K562 (cell line): ENCODE results near the gene LHB. TPM values are rescaled to one million over a fixed set of nuclear protein-coding genes. Genes with fewer than 3 reads are reported as not detected.

Experiments
- CAMTA2 ChIP-seq: fragments of 250-450 bp; sonication (Bioruptor Pico); conservative IDR thresholded peaks from 2 replicates; pipeline ENCODE4 v1.5.1; 2022
- CHCHD3 ChIP-seq: fragments of 250-450 bp; sonication (Bioruptor Pico); IDR thresholded peaks from 2 replicates; pipeline ENCODE4 v2.1.2; 2022; ENCODE audit warnings: mild to moderate bottlenecking
- COPS2 ChIP-seq: fragments of 450-650 bp; conservative IDR thresholded peaks from 2 replicates; pipeline ENCODE4 v1.6.1; 2016; ENCODE audit warnings: mild to moderate bottlenecking, moderate library complexity
- FOXK1 ChIP-seq: sonication (generic); formaldehyde crosslinking; IDR thresholded peaks from 2 replicates; pipeline ENCODE4 v1.8.0; 2022; ENCODE audit warnings: missing genetic modification reagents, mild to moderate bottlenecking, borderline replicate concordance
- GABPA ChIP-seq: fragments of 200-800 bp; sonication (Bioruptor generic); conservative IDR thresholded peaks from 2 replicates; pipeline ENCODE4 v1.6.1; 2016; ENCODE audit warnings: low read depth, missing genetic modification characterization, missing compliant biosample characterization
- GTF2F1 ChIP-seq: IDR thresholded peaks from 2 replicates; pipeline ENCODE4 v1.6.1; 2011; ENCODE audit warnings: low read depth, low read length, improper control_type of control experiment
- NR2C2 ChIP-seq, 2 experiments: fragments of 200-800 bp in 1 of 2; sonication (Bioruptor generic) in 1 of 2; sonication (generic) in 1 of 2; formaldehyde crosslinking in 1 of 2; IDR thresholded peaks; 2 replicates each; pipeline versions ENCODE4 v1.6.1 to v1.8.0; 2016 to 2022; ENCODE audit warnings: mild to moderate bottlenecking in 1 of 2, missing compliant biosample characterization in 1 of 2, missing genetic modification characterization in 1 of 2, missing genetic modification reagents in 1 of 2
- POU5F1 ChIP-seq: fragments of 150-350 bp; IDR thresholded peaks from 2 replicates; pipeline ENCODE4 v1.6.1; 2014; ENCODE audit warnings: borderline replicate concordance, low read length, low read depth, mild to moderate bottlenecking; ENCODE audit not compliant: partially characterized antibody
- PTBP1 ChIP-seq: fragments of 200-400 bp; formaldehyde crosslinking; IDR thresholded peaks from 2 replicates; pipeline ENCODE4 v1.6.1; 2017; ENCODE audit warnings: low read depth, low read length
- PTTG1 ChIP-seq: fragments of 450-650 bp; IDR thresholded peaks from 2 replicates; pipeline ENCODE4 v1.6.1; 2016; ENCODE audit warnings: low read depth, mild to moderate bottlenecking, missing genetic modification characterization, missing compliant biosample characterization
- SMAD4 ChIP-seq: fragments of 250-450 bp; sonication (Bioruptor Pico); conservative IDR thresholded peaks from 2 replicates; pipeline ENCODE4 v1.8.0; 2021; ENCODE audit warnings: inconsistent platforms, mild to moderate bottlenecking, moderate library complexity
- SRSF9 ChIP-seq: fragments of 200-400 bp; formaldehyde crosslinking; IDR thresholded peaks from 2 replicates; pipeline ENCODE4 v1.6.1; 2017; ENCODE audit warnings: low read depth, low read length, borderline replicate concordance
- TCFL5 ChIP-seq: fragments of 250-450 bp; sonication (Bioruptor Pico); conservative IDR thresholded peaks from 2 replicates; pipeline ENCODE4 v1.6.1; 2021; ENCODE audit warnings: mild to moderate bottlenecking, moderate library complexity, matching md5 sums
- XRCC3 ChIP-seq: fragments of 450-650 bp; IDR thresholded peaks from 2 replicates; pipeline ENCODE4 v1.6.1; 2017; ENCODE audit warnings: mild to moderate bottlenecking, moderate library complexity
- ZC3H8 ChIP-seq: fragments of 450-650 bp; IDR thresholded peaks from 2 replicates; pipeline ENCODE4 v1.6.1; 2017
- ZNF24 ChIP-seq: fragments of 450-650 bp; IDR thresholded peaks from 2 replicates; pipeline ENCODE4 v1.6.1; 2016
- ZNF3 ChIP-seq: fragments of 250-450 bp; sonication (Bioruptor Pico); IDR thresholded peaks from 2 replicates; pipeline ENCODE4 v1.5.0; 2021; ENCODE audit warnings: mild to moderate bottlenecking, moderate library complexity
- ZNF785 ChIP-seq: fragments of 250-450 bp; sonication (Bioruptor Pico); IDR thresholded peaks from 2 replicates; pipeline ENCODE4 v1.4.0; 2020; ENCODE audit warnings: mild to moderate bottlenecking
- polyA plus RNA-seq, 8 experiments: library from polyadenylated mRNA; depleted of rRNA in 4 of 8; stranded (reverse) in 5 of 8; unstranded in 3 of 8; fragments of >200 nt; fragmentation: Nextera tagmentation in 2 of 8; fragmentation: Illumina TruSeq in 1 of 8; extraction: Ambion mirVana in 2 of 8; extraction: Trizol in 1 of 8; gene quantifications; 2 replicates each; pipeline versions ENCODE4 v1.2.1 to v1.2.3, GENCODE V29; 2011 to 2014; ENCODE audit warnings: inconsistent platforms in 1 of 8, missing spikeins in 1 of 8
- total RNA-seq, 7 experiments: library from RNA; depleted of rRNA in 6 of 7; stranded (reverse); fragments of >200 nt in 6 of 7; fragmentation: Illumina TruSeq in 2 of 7; extraction: Trizol in 2 of 7; gene quantifications; 2 replicates each; pipeline versions ENCODE4 v1.2.1 to v1.2.3, GENCODE V29; 2011 to 2021; ENCODE audit warnings: low replicate concordance in 1 of 7
- TF ChIP-seq, protein P1 (sequence below): fragments of 250-450 bp; sonication (Bioruptor Pico); IDR thresholded peaks from 2 replicates; pipeline ENCODE4 v1.4.0; 2020; ENCODE audit warnings: borderline replicate concordance
- TF ChIP-seq, protein P2 (sequence below): fragments of 250-450 bp; sonication (Bioruptor Pico); IDR thresholded peaks from 2 replicates; pipeline ENCODE4 v1.4.0; 2020; ENCODE audit warnings: mild to moderate bottlenecking, moderate library complexity, borderline replicate concordance
- TF ChIP-seq, protein P3 (sequence below): sonication (generic); formaldehyde crosslinking; IDR thresholded peaks from 2 replicates; pipeline ENCODE4 v1.8.1; 2023; ENCODE audit warnings: mild to moderate bottlenecking, missing genetic modification reagents
- TF ChIP-seq, protein P4 (sequence below): sonication (generic); formaldehyde crosslinking; IDR thresholded peaks from 2 replicates; pipeline ENCODE4 v1.8.0; 2022; ENCODE audit warnings: missing genetic modification reagents, mild to moderate bottlenecking, borderline replicate concordance

Gene LHB
- total and polyA plus RNA-seq, 9 of the 15 experiments (the other 6 are each of a cell fraction or from before 2014, with no cell fraction given): 0.54 TPM; not detected in 8

DNA sequence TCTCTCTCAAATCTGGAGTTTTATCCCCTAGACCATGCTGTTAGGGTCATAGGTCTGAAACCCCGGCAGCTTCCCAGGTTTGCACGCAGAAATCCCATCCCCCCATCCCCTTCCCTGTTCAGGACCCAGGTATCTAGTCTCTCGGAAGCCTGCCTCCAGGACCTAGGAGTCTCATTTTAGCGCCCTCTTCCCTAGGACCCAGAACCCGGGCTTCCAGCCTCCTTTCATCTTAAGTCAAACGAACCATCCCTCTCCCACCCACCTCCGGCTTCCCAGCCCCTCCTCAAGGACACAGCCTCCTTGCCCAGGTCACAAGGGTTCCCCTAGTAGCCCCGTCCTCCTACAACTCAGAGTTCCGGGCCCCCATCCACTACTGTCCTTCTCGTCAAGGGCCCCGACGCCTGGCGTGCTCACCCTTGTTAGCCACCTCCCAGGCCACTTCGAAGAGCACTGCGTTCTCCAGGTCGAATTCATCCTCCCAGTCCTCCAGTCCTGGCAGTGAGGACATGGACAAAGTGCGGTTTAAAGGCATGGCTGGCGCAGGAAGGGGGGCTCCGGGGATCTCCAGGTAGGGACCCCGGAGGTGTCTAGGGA lies 24.2 kb downstream of the LHB start (continued):
- TF ChIP-seq ZNF24 (no peak), SRSF9 (no peak), COPS2 (no peak), ZNF3 (CRISPR knock-in tag) (no peak), FOXK1 (CRISPR knock-in tag) (no peak), GTF2F1 (no peak), ZNF785 (CRISPR knock-in tag) (no peak), GABPA (tag) (no peak), SMAD4 (no peak), PTTG1 (tag) (no peak), ZC3H8 (no peak), POU5F1 (no peak), TCFL5 (CRISPR knock-in tag) (no peak), CAMTA2 (CRISPR knock-in tag) (no peak), XRCC3 (no peak), NR2C2 (CRISPR knock-in tag; IDR thresholded peaks at IDR 0.05) (no peak), NR2C2 (tag; IDR thresholded peaks at IDR 0.05) (no peak), CHCHD3 (no peak), PTBP1 (no peak)
- TF ChIP-seq, protein P1, sequence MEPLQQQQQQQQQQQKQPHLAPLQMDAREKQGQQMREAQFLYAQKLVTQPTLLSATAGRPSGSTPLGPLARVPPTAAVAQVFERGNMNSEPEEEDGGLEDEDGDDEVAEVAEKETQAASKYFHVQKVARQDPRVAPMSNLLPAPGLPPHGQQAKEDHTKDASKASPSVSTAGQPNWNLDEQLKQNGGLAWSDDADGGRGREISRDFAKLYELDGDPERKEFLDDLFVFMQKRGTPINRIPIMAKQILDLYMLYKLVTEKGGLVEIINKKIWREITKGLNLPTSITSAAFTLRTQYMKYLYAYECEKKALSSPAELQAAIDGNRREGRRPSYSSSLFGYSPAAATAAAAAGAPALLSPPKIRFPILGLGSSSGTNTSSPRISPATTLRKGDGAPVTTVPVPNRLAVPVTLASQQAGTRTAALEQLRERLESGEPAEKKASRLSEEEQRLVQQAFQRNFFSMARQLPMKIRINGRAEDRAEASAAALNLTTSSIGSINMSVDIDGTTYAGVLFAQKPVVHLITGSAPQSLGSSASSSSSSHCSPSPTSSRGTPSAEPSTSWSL (CRISPR knock-in tag): no peak
- TF ChIP-seq, protein P2, sequence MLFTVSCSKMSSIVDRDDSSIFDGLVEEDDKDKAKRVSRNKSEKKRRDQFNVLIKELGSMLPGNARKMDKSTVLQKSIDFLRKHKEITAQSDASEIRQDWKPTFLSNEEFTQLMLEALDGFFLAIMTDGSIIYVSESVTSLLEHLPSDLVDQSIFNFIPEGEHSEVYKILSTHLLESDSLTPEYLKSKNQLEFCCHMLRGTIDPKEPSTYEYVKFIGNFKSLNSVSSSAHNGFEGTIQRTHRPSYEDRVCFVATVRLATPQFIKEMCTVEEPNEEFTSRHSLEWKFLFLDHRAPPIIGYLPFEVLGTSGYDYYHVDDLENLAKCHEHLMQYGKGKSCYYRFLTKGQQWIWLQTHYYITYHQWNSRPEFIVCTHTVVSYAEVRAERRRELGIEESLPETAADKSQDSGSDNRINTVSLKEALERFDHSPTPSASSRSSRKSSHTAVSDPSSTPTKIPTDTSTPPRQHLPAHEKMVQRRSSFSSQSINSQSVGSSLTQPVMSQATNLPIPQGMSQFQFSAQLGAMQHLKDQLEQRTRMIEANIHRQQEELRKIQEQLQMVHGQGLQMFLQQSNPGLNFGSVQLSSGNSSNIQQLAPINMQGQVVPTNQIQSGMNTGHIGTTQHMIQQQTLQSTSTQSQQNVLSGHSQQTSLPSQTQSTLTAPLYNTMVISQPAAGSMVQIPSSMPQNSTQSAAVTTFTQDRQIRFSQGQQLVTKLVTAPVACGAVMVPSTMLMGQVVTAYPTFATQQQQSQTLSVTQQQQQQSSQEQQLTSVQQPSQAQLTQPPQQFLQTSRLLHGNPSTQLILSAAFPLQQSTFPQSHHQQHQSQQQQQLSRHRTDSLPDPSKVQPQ (CRISPR knock-in tag): no peak
- TF ChIP-seq, protein P3, sequence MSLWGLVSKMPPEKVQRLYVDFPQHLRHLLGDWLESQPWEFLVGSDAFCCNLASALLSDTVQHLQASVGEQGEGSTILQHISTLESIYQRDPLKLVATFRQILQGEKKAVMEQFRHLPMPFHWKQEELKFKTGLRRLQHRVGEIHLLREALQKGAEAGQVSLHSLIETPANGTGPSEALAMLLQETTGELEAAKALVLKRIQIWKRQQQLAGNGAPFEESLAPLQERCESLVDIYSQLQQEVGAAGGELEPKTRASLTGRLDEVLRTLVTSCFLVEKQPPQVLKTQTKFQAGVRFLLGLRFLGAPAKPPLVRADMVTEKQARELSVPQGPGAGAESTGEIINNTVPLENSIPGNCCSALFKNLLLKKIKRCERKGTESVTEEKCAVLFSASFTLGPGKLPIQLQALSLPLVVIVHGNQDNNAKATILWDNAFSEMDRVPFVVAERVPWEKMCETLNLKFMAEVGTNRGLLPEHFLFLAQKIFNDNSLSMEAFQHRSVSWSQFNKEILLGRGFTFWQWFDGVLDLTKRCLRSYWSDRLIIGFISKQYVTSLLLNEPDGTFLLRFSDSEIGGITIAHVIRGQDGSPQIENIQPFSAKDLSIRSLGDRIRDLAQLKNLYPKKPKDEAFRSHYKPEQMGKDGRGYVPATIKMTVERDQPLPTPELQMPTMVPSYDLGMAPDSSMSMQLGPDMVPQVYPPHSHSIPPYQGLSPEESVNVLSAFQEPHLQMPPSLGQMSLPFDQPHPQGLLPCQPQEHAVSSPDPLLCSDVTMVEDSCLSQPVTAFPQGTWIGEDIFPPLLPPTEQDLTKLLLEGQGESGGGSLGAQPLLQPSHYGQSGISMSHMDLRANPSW (CRISPR knock-in tag): no peak
- TF ChIP-seq, protein P4, sequence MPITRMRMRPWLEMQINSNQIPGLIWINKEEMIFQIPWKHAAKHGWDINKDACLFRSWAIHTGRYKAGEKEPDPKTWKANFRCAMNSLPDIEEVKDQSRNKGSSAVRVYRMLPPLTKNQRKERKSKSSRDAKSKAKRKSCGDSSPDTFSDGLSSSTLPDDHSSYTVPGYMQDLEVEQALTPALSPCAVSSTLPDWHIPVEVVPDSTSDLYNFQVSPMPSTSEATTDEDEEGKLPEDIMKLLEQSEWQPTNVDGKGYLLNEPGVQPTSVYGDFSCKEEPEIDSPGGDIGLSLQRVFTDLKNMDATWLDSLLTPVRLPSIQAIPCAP (CRISPR knock-in tag): no peak
